NCI-H2107 (cell line): Measurements from ENCODE around the gene CDH5.

ENCODE experiments used
- DNase-seq: peaks from one replicate; lab custom pipeline; 2025; lab: John Stamatoyannopoulos, UW

Gene CDH5

GRCh38 chr16:66390346-66391108, 24.0 kb downstream of the CDH5 start:
- no peak for DNase-seq

GRCh38 chr16:66391726-66392670, 25.5 kb downstream of the CDH5 start:
- DNase-seq: no peak

GRCh38 chr16:66395806-66396555, 29.5 kb downstream of the CDH5 start:
- DNase-seq: no peak

GRCh38 chr16:66397736-66398433, 31.4 kb downstream of the CDH5 start:
- no peak for DNase-seq

- DNase-seq: no peak
These were observed 32.5 kb downstream of the CDH5 start for GRCh38 chr16:66399031-66399430.

GRCh38 chr16:66399930-66400329, 33.4 kb downstream of the CDH5 start:
- DNase-seq: no peak

GRCh38 chr16:66400503-66401380, 34.3 kb downstream of the CDH5 start:
- DNase-seq: no peak

- no peak for DNase-seq
These were observed 35.1 kb downstream of the CDH5 start for GRCh38 chr16:66401610-66402009.

- no peak for DNase-seq
These were observed 35.7 kb downstream of the CDH5 start for GRCh38 chr16:66402166-66402565.

- no peak for DNase-seq
These were observed 36.2 kb downstream of the CDH5 start for GRCh38 chr16:66402591-66403230.

- DNase-seq: no peak
These were observed 37.1 kb downstream of the CDH5 start for GRCh38 chr16:66403531-66404145.

- no peak for DNase-seq
These were observed 38.7 kb downstream of the CDH5 start for GRCh38 chr16:66405057-66405783.

GRCh38 chr16:66406534-66407221, 40.2 kb downstream of the CDH5 start:
- DNase-seq: peak; percentile 67

- DNase-seq: no peak
These were observed 41.9 kb downstream of the CDH5 start for GRCh38 chr16:66408163-66409048.

- DNase-seq: no peak
These were observed 42.7 kb downstream of the CDH5 start for GRCh38 chr16:66409156-66409555.

GRCh38 chr16:66412182-66412581, 45.7 kb downstream of the CDH5 start:
- DNase-seq: no peak

GRCh38 chr16:66414891-66415290, 48.4 kb downstream of the CDH5 start:
- no peak for DNase-seq
